ENCODE measurements around the gene SLCO4C1.

- TF ChIP-seq CTCF (conservative IDR thresholded peaks at IDR 0.05 in 1 of 2, IDR thresholded peaks at IDR 0.05 in 1 of 2; ENCODE audit: extremely low read depth in 1 of 2, insufficient read depth in 1 of 2, low read depth in 1 of 2, low read length in 2 of 2): no peak
- TF ChIP-seq EZH2 (IDR thresholded peaks at IDR 0.05; ENCODE audit: borderline replicate concordance, low read length): no peak
Observed at GRCh38 chr5:102241809-102242421, 54.2 kb downstream of the SLCO4C1 start.

Data from mammary epithelial cell (primary cell).